ENCODE results near the gene HNMT.
"Not testable (repeated sequence)": the region's sequence is repeated elsewhere in the genome, so short reads cannot be mapped to it uniquely, and the experiment has no call there.

HNMT gene

DNA sequence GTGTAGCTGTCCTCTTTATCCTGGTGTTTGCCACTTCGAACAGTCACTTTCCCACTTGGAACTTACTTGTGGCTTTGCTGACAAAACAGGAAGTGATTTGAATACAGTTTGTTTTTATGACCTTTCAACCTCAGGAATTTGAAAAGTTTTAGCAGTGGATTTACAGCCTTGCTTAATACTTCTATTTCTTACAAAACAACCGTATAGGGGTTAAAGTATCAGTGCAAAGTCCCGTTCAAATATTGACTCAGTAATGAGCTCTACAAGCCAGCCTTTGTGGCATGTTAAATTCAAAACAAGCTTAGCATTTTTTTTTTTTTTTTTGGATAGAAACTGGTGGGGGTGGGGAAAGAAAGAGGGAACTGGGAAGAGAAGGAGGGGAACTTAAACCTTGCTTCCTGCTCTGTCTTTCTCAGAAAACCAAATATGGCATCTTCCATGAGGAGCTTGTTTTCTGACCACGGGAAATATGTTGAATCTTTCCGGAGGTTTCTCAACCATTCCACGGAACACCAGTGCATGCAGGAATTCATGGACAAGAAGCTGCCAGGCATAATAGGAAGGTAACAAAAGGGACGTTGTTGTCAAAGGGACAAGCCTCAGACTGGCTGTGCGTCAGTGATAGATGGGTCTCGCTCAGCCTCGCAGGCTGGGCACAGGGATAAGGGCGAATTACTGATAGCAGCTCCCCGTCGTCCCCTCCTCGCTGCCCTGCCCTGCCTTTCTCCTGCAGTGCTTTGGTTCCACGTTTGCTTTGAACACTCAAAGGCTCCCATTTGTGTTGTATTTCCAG lies at the start of gene HNMT:
Gene HNMT, plus strand, starts transcription at position 408 of the 793 bp plus-strand sequence. Its CDS starts 19 bp downstream, at position 427.
- peak; percentile 65 for DNase-seq

- no peak for DNase-seq
Measured at GRCh38 chr2:137921105-137921880, 43.0 kb upstream of the HNMT start.

DNA sequence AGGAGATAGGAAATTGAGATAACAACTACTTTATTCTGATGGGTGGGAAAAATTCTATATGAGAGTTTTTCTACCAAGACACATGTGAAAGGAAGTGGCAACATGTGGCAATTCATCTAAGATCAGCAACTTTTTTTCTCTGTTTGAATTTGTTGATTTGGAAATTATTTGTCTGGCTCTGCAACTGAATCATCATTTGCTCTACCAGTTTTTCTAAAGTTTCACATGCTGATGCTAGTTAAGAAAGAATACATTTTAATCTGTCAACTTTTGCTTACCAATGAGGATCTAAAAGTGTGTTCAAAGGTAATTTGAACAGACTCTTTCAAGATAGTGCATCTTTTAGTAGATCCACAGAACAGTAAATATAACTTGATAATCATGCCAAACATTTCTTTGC lies 42.1 kb upstream of the HNMT start:
- DNase-seq = not testable (repeated sequence)

GRCh38 chr2:137924019-137924418 lies 40.3 kb upstream of the HNMT start:
- DNase-seq = no peak

DNA sequence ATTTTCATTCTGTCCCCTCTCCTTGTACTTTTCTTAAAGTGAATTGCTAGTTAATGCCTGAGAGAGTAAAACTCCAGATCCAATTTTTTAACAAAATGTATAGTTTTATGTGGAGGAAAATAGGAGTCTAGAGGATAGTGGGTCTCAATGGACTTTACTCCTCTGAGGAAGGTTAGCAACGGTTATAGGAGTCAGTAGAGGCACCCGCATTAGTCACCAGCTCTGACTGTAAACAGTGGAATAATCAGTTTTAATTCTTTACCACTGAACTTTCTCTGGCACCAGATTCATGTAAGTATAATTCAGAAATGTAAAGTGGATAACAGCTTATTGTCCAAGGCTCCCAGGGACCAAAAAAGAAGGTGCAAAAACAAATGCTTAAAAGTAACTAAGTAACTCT lies 38.7 kb upstream of the HNMT start:
- no peak for DNase-seq

GRCh38 chr2:137927846-137928245 lies 36.4 kb upstream of the HNMT start:
- no peak for DNase-seq

- DNase-seq = peak; percentile 79
Measured at GRCh38 chr2:137928547-137929518, 35.4 kb upstream of the HNMT start.

- DNase-seq = peak; percentile 88
Measured at GRCh38 chr2:137929519-137929916, 34.8 kb upstream of the HNMT start.

GRCh38 chr2:137930146-137930545 lies 34.1 kb upstream of the HNMT start:
- DNase-seq = peak; percentile 58

GRCh38 chr2:137935591-137935990 lies 28.7 kb upstream of the HNMT start:
- no peak for DNase-seq

DNA sequence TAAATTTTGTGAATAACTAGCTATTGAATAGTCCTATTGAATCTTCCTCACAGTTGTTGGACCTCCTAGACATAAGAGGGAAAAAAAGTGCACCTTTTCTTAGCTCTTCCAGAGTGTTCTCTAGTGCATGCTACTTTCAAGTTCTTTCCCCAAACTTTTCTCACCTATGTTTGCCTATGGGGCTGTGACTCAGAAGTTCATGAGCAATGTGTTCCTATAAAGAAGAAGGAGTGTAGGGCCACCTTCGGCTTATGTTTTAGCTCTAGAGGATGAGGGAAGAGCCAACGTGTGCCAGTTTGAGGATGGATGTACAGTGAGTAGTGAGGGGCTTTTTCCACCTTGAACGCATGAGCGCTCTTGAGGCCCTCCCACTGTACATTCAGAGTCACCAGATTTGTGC lies 27.0 kb upstream of the HNMT start:
- DNase-seq = no peak

DNA sequence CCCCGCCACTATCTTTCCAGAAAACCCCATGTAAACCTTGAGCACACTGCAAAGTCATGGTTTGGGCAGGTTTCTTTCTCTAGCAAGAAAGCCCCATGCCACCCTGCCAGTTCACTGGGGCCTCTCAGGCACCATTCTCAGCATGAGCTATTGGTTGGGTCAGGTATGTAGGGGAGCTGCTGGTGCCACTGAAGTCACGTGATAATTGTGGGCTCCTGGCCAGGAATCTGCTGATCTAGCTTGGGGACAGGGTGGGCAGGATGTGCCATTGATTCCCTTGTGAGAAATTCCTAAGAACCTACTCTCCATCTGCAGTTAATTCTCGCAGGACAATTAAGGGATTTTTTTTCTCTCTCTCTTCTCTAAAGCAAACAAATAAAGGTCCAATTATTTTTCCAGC lies 26.5 kb upstream of the HNMT start:
- peak; percentile 7 for DNase-seq

DNA sequence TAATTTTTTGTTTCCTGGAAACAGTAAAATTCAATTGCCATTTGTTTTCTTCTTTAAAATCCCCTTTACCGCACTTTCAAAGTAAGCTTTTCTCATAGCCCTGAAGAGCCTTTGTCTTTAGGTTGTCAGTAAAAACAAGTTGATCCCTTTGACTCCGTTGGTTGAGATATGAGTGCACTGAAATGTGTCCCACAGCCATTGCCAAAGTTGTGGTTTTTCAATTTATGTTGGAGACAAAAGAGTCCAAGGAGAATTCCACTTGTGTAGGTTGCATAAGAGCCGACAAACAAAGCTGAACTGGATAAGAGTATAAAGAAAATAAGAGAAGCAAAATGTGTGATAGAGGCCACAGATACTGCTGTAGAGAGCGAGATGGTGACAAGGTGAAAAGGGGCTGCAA lies 26.1 kb upstream of the HNMT start:
- no peak for DNase-seq

DNA sequence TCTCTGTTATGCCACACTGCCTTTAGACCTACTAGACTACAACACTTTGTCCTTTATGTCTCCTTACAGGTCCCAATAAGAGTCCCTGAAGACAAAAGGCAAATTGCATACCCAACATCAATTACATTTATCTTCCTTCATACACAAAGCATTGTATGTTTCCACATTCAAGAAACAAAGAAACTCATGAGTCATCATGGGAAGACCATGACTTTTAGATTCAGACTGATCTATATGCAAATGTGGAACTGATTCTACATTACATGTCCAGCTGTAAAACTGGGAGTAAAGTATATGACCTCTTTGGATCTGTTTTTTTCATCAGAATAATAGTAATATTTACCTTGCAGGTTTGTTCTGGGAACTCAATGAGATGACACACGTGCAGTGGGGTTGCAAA lies 25.2 kb upstream of the HNMT start:
- peak; percentile 14 for DNase-seq

DNA sequence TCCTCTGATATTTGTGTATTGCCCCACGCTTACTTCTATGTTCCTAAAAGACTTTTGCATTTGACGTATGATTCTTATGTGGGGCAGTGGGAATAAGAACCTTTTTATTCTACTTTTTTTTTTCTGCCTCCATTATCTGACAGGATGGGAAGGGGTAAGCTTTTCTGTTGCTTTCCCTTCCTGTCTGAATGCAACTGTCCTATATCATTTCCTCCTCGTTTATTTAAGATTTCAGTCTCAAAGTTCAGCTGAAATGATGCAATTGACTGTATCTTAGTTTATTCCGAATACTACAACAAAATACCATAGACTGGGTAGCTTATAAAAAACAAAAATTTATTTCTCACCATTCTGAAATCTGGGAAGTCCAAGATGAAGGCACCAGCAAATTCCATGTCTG lies 24.1 kb upstream of the HNMT start:
- DNase-seq = no peak

DNA sequence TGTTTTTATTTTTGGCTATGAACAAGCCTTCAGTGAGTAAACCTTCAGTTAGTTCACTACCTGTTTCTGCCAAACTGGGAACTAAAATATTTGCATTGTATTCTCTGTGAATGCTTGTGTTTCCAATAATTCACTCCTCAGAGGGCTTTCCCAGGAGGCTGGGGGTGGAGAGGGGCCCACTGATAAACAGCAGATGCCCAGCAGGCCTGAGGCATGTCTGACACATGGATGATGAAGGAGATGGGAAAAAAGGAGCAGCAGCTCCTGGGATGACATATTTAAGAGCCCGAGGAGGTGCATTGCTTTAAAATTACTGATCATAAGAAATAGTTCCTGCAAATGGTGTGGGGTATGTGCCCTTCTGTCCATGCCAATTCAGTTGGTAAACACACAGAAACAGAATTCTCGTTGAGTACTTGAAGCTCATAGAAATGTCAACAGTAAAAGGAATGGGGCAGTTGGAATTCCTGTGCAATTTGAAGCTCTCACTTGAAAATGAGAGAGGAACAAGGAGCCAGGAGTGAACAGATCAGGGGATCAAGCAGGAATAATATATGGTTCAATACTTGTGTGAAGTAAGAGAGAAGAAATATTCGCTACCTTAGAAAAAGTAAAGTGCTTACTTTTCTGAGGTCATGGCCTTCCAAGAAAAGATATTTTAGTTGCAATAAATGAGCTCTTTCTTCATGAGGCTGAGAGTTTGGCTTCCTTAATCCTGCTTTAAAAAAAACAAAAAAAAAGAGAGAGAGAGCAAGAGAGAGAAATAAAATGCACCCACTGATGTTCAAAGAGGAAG lies 22.0 kb upstream of the HNMT start:
- peak; percentile 64 for DNase-seq

GRCh38 chr2:137942833-137943677 lies 21.2 kb upstream of the HNMT start:
- DNase-seq = peak; percentile 45

- no peak for DNase-seq
Measured at GRCh38 chr2:137943678-137944347, 20.5 kb upstream of the HNMT start.

GRCh38 chr2:137944714-137945113 lies 19.6 kb upstream of the HNMT start:
- no peak for DNase-seq

DNA sequence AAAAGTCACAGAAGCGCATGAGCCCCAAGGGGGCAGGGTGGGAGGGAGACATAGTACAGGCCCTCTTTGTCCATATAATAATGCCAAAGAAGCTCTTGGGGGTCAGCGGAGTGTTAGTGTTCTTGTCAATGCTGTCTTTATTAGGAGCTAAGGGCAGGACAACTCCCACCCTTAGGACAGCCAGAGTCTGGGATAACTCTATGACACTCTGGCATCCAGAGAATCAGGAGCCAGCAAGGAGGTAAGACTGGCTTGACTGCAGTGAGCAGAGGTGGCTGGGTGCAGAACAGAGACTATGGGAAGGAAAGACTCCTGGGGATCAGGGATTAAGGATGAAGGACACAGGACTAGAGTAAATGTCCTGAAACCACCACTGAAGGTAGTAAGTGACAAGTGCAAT lies 19.0 kb upstream of the HNMT start:
- DNase-seq = no peak

DNA sequence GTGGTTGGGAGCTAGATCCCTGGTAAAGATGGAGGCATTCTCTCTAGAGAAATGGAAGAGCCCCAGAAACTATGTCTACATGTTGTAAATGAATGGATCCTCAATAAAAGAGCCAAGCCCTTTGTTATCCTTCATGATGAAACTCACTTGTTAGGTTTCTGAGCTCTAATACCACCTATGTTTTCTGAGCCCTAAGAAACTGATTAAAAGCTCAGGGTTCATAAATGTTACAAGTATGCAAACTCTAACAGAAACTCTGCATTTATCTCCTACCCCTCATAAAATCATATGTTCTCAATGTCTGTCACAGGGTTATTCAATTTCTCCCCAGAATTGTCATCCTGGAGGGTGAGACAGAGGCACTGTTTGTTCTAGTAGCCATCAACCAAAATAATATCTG lies 18.0 kb upstream of the HNMT start:
- DNase-seq = no peak

All from NCI-H69 (cell line).